GM21529 (cell line): ENCODE measurements around the gene DHX15.
A peak's percentile ranks its signal among the peaks of the same experiment; 100 is the strongest.

Experiments
- ATAC-seq: cut with Tn5 transposase; IDR thresholded peaks from one replicate; pipeline ENCODE4 v1.9.1; 2021; ENCODE audit not compliant: unreplicated experiment

Gene DHX15

DNA sequence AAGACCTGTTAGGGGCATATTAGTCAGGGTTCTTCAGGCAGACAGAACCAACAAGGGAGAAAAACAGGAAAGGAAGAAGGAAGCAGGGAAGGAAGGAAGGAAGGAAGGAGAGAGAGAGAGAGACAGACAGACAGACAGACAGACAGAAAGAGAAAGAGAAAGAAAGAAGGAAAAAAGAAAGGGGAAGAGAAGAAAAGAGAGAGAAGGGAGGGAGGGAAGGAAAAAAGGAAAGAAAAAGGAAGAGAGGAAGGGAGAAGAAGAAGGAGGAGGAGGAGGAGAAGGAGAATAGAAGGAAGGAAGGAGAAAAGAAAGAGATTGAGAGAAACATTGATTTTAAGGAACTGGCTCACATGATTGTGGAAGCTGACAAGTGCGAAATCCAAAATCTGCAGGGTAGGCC lies 89.0 kb downstream of the DHX15 start:
- no peak for ATAC-seq

DNA sequence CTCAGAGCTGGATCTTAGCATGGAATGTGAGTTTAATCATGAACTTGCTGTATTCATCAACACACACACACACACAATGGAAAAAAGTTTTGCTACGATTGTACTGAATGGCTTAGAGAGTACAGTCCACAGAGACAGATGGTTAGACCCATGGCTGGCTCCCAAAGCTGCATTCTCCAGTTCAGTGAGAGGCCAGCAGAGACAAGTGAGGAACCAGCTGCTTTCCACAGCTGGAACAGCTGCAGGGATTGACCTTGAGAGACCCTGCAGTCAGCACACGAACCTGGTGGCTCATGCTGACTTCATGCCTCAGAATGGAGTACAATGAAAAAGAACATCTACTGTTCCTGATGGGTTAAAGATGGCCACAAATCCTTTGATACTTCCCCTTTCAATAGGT lies 94.5 kb downstream of the DHX15 start:
- ATAC-seq = no peak

DNA sequence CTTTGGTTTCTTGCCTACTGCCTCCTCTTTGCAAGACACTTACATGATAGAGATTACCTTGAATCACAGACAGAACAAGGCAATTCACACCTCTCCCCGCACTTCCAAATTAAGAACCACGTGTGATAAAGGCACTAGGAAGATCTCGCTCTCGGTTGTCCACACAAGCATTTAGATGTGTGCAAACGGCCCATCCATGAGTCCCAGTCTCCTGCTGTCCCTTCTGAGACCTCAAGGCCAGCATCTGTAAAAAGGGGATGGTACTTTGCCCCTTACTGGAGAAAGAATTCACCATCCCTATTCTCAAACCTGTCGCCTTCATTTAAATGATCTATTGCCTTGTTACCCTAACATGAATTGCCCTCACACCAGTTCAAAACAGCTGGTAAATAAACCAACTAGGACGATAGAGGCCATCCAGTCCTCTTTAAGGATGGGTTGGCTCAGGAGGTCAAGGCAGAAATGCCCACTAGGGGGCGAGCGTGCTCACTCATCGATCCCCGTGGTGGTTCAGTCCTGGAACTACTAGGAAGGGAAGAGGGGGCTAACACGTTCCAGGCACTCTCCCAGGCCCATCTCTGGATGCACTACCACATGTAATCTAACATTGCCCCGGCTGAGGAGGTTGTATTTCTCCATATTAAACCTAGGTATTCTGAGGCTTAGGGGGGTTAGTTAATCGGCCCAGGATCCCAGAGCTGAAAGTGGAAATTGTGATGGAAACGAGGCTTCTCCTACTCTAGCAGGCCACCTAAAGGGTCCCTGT lies 95.8 kb downstream of the DHX15 start:
- ATAC-seq = peak; percentile 86

DNA sequence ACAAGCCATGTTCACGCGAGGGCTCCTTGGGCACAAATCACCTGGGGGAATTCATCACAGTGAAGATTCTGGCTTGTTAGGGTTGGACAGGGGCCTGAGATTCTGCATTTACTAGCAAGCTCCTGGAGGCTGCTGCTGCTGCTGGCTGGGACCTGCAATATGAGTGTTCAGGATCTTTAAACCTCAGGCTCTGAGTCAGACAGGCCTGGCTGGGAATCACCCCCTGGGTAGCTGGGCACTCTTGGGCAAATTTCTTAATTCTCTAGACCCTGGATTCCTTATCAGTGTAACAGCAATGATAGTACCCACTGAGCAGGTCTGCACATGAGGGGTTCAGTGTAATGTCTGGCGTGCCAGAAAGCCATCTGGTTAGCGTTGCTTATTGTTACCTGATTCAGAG lies 101.5 kb downstream of the DHX15 start:
- ATAC-seq = no peak

DNA sequence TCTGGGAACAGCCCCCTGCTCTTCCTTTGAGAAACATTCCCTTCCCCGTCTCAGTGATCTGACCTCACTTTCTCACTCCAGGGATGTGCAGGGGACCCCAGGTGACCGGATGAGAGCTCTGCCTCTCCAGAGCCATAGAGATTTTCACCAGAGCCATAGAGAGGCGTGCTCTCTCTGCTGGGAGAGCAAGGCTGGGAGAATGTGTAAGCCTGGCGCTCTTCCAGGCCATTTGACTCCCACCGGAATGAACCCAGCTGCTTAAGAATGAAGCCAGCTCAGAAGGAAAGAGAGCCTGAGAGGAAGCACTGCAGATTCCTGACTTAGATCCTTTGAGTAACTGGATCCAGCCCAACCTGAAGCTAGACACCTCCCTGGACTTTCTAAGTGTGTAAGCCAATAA lies 106.4 kb downstream of the DHX15 start:
- ATAC-seq = no peak
